Measurements from ENCODE around the gene DDX42.

DNA sequence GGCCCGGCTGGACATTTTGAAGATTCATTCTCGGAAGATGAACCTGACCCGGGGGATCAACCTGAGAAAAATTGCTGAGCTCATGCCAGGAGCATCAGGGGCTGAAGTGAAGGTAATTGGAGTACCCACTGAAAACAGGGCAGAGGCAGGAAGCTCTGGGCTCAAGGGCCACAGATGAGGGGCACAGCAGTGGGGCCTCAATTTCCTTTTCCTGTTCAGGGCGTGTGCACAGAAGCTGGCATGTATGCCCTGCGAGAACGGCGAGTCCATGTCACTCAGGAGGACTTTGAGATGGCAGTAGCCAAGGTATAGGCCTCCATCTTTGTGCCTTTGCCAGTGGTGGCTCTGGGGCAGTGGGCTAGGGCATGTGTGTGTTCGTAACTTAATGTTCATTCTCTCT is 57.5 kb downstream of the DDX42 start:
- TF ChIP-seq EZH2 (IDR thresholded peaks at IDR 0.05; ENCODE audit: borderline replicate concordance, insufficient read depth, low read length, poor library complexity, severe bottlenecking): no peak
- TF ChIP-seq MXI1 (conservative IDR thresholded peaks at IDR 0.05; ENCODE audit: poor library complexity, severe bottlenecking): no peak
